ENCODE data around the gene TEX14. TPM values are rescaled to one million over a fixed set of nuclear protein-coding genes. Genes with fewer than 3 reads are reported as not detected.

Gene TEX14
- total RNA-seq, 1 experiment from 2014 or later, result 0.89 TPM

GRCh38 chr17:58728798-58729197 lies 37.0 kb upstream of the TEX14 start:
- CTCF ChIA-PET, result no interaction called here
- intact Hi-C loops (cut with micrococcal nuclease), result no loop called here

More at GRCh38 chr17:58728798-58729197, 37.0 kb upstream of the TEX14 start:
- ChIA-PET POLR2A (no interaction called here), RAD21 (ENCODE audit: low non-redundant PET in 1 of 2, low total read pairs in 2 of 2, uncharacterized antibody in 2 of 2, unreplicated experiment in 2 of 2) (no interaction called here)
- Histone ChIP-seq H3K4me3 (replicated peaks in 1 of 2; ENCODE audit: low read depth in 1 of 2, low read length in 2 of 2) (no peak overlapping the region), H3K79me2 (ENCODE audit: insufficient read depth, low read length) (no peaks in the 10 kb centered on the region), H3K9ac (ENCODE audit: low read length) (no peak overlapping the region), H3K27ac (ENCODE audit: low read depth, low read length) (no peak overlapping the region), H3K9me3 (ENCODE audit: control insufficient read depth in 1 of 2, insufficient read depth in 1 of 2, low read depth in 1 of 2, low read length in 2 of 2) (no peaks in the 10 kb centered on the region), H3K27me3 (ENCODE audit: insufficient read depth, low read length) (no peaks in the 10 kb centered on the region), H2AFZ (ENCODE audit: low read depth, low read length, poor library complexity, severe bottlenecking) (no peak overlapping the region), H4K20me1 (ENCODE audit: insufficient read depth) (no peaks in the 10 kb centered on the region), H3K4me1 (ENCODE audit: control insufficient read depth in 1 of 2, insufficient read depth in 2 of 2, low read length in 2 of 2) (no peaks in the 10 kb centered on the region), H3K36me3 (ENCODE audit: control insufficient read depth in 1 of 2, insufficient read depth in 2 of 2, low read length in 2 of 2) (peaks cover 7 to 8% of the 10 kb centered on the region in 2 experiments; a peak in 1 of 4 replicates), H3K9me2 (ENCODE audit: insufficient read depth) (no peaks in the 10 kb centered on the region), H3K4me2 (ENCODE audit: low read length) (no peak overlapping the region)
- BruUV-seq (replicated peaks), result no TSS peak
- TF ChIP-seq SRF (IDR thresholded peaks at IDR 0.05; ENCODE audit: low read depth), result no peak
- no peak for TF ChIP-seq REST (IDR thresholded peaks at IDR 0.05; ENCODE audit: low read depth)
- TF ChIP-seq ZFX (IDR thresholded peaks at IDR 0.05), result no peak
- TF ChIP-seq YY1 (IDR thresholded peaks at IDR 0.05; ENCODE audit: extremely low read depth, insufficient replicate concordance, low read depth, low read length), result no peak
- no peak for TF ChIP-seq ATF3 (IDR thresholded peaks at IDR 0.05)
- TF ChIP-seq CTCF (IDR thresholded peaks at IDR 0.05 in 2 of 3, conservative IDR thresholded peaks at IDR 0.05 in 1 of 3; ENCODE audit: borderline replicate concordance in 1 of 3, insufficient read depth in 1 of 3, low read depth in 2 of 3, low read length in 2 of 3), result no peak
- no peak for TF ChIP-seq MAX (IDR thresholded peaks at IDR 0.05)
- no peak for TF ChIP-seq JUND (IDR thresholded peaks at IDR 0.05)
- TF ChIP-seq POLR2A (IDR thresholded peaks at IDR 0.05; ENCODE audit: borderline replicate concordance, extremely low read depth, insufficient read depth, insufficient read length), result no peak
- no peak for TF ChIP-seq POLR2AphosphoS5 (IDR thresholded peaks at IDR 0.05; ENCODE audit: low read depth, low read length)
- TF ChIP-seq ZNF274 (IDR thresholded peaks at IDR 0.05; ENCODE audit: low read depth, low read length), result no peak
- ATAC-seq (no peak), DNase-seq (ENCODE audit: low read depth, low spot score) (no peak)
